Nephron (organoid): Measurements from ENCODE around the gene ACTN2.

Experiments
- H3K27ac Mint-ChIP-seq, 3 experiments: 2 replicates each; pipeline ENCODE4 v1.8.0; 2020; ENCODE audit warnings: mixed read lengths in 3 of 3, mild to moderate bottlenecking in 2 of 3, moderate library complexity in 1 of 3
- H3K27me3 Mint-ChIP-seq: 2 replicates; pipeline ENCODE4 v1.8.0; 2021; ENCODE audit warnings: low read depth, mild to moderate bottlenecking, moderate library complexity, mixed read lengths
- H3K36me3 Mint-ChIP-seq: 2 replicates; pipeline ENCODE4 v1.8.0; 2020; ENCODE audit warnings: low read depth, mixed read lengths
- H3K4me1 Mint-ChIP-seq: 2 replicates; pipeline ENCODE4 v1.8.0; 2020; ENCODE audit warnings: mixed read lengths
- H3K4me3 Mint-ChIP-seq, 3 experiments: 2 replicates each; pipeline ENCODE4 v1.8.0; 2020; ENCODE audit warnings: mild to moderate bottlenecking in 3 of 3, mixed read lengths in 3 of 3, moderate library complexity in 2 of 3
- H3K9me3 Mint-ChIP-seq: 2 replicates; pipeline ENCODE4 v1.8.0; 2020; ENCODE audit warnings: mixed read lengths
- CTCF ChIP-seq, 3 experiments: fragments of 200-600 bp; sonication (generic); IDR thresholded peaks; one replicate each; pipeline ENCODE4 v1.5.0; 2021; ENCODE audit warnings: antibody characterized with exemption in 3 of 3; ENCODE audit not compliant: unreplicated experiment in 3 of 3

ACTN2 gene

GRCh38 chr1:236720611-236721010, 34.3 kb downstream of the ACTN2 start:
- TF ChIP-seq CTCF (IDR thresholded peaks at IDR 0.05; ENCODE audit: unreplicated experiment in 3 of 3) = no peak
- Mint-ChIP-seq H3K4me3 (no peak overlapping the region), H3K9me3 (no peaks in the 10 kb centered on the region), H3K36me3 (no peaks in the 10 kb centered on the region), H3K4me1 (peaks cover 47% of the 10 kb centered on the region), H3K27me3 (peaks cover 4% of the 10 kb centered on the region), H3K27ac (peak overlapping the region in 1 of 3 experiments; percentile 9)

GRCh38 chr1:236724049-236724448, 37.8 kb downstream of the ACTN2 start:
- Mint-ChIP-seq H3K27me3 (peaks cover 6% of the 10 kb centered on the region), H3K27ac (peak overlapping the region in 1 of 3 experiments; percentile 32), H3K9me3 (no peaks in the 10 kb centered on the region), H3K36me3 (no peaks in the 10 kb centered on the region), H3K4me3 (peak overlapping the region in 1 of 3 experiments; percentile 24), H3K4me1 (peaks cover 35% of the 10 kb centered on the region)
- TF ChIP-seq CTCF (IDR thresholded peaks at IDR 0.05; ENCODE audit: unreplicated experiment in 3 of 3) = no peak

- Mint-ChIP-seq H3K9me3 (no peaks in the 10 kb centered on the region), H3K4me1 (peaks cover 35% of the 10 kb centered on the region), H3K4me3 (peak overlapping the region in 1 of 3 experiments; percentile 24), H3K27me3 (peaks cover 6% of the 10 kb centered on the region), H3K36me3 (no peaks in the 10 kb centered on the region), H3K27ac (peak overlapping the region in 1 of 3 experiments; percentile 32)
- TF ChIP-seq CTCF (IDR thresholded peaks at IDR 0.05; ENCODE audit: unreplicated experiment in 3 of 3) = no peak
Measured at GRCh38 chr1:236724506-236724905, 38.2 kb downstream of the ACTN2 start.

GRCh38 chr1:236725668-236726067, 39.4 kb downstream of the ACTN2 start:
- no peak overlapping the region for H3K27ac Mint-ChIP-seq
- no peak overlapping the region for H3K4me3 Mint-ChIP-seq
- peaks cover 6% of the 10 kb centered on the region for H3K27me3 Mint-ChIP-seq
- no peak for TF ChIP-seq CTCF (IDR thresholded peaks at IDR 0.05; ENCODE audit: unreplicated experiment in 3 of 3)
- H3K4me1 Mint-ChIP-seq = peaks cover 26% of the 10 kb centered on the region
- H3K9me3 Mint-ChIP-seq = no peaks in the 10 kb centered on the region
- H3K36me3 Mint-ChIP-seq = no peaks in the 10 kb centered on the region

GRCh38 chr1:236727521-236727920, 41.2 kb downstream of the ACTN2 start:
- no peaks in the 10 kb centered on the region for H3K36me3 Mint-ChIP-seq
- H3K4me1 Mint-ChIP-seq = peaks cover 26% of the 10 kb centered on the region
- H3K27ac Mint-ChIP-seq = no peak overlapping the region
- H3K27me3 Mint-ChIP-seq = peaks cover 6% of the 10 kb centered on the region
- no peak for TF ChIP-seq CTCF (IDR thresholded peaks at IDR 0.05; ENCODE audit: unreplicated experiment in 3 of 3)
- no peaks in the 10 kb centered on the region for H3K9me3 Mint-ChIP-seq
- no peak overlapping the region for H3K4me3 Mint-ChIP-seq

DNA sequence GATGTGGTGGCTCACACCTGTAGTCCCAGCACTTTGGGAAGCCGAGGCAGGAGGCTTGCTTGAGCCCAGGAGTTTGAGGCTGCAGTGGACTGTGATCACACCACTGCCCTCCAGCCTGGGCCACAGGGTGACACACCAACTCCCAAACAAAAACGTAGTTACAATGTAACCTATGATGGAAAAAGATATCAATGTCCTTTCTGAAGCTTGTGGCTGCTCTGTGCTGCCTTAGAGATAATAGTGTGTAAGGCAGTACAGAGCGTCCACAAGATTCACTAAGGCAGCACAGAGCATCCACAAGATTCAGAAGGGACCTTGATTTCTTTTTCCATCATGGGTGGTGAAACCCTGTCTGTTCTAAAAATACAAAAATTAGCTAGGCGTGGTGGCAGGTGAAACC, 42.5 kb downstream of the ACTN2 start:
- TF ChIP-seq CTCF (IDR thresholded peaks at IDR 0.05; ENCODE audit: unreplicated experiment in 3 of 3) = no peak
- Mint-ChIP-seq H3K4me1 (peaks cover 26% of the 10 kb centered on the region), H3K9me3 (no peaks in the 10 kb centered on the region), H3K36me3 (no peaks in the 10 kb centered on the region), H3K27ac (no peak overlapping the region), H3K4me3 (no peak overlapping the region), H3K27me3 (peaks cover 6% of the 10 kb centered on the region)
